ENCODE measurements around the gene KIF5B. TPM values are rescaled to one million over a fixed set of nuclear protein-coding genes. Genes with fewer than 3 reads are reported as not detected.

Gene KIF5B
- total and polyA plus RNA-seq, 10 of the 15 experiments (the other 5 are each of a cell fraction or from before 2014, with no cell fraction given) = 14.7 to 47.4 (median 33.1) TPM

DNA sequence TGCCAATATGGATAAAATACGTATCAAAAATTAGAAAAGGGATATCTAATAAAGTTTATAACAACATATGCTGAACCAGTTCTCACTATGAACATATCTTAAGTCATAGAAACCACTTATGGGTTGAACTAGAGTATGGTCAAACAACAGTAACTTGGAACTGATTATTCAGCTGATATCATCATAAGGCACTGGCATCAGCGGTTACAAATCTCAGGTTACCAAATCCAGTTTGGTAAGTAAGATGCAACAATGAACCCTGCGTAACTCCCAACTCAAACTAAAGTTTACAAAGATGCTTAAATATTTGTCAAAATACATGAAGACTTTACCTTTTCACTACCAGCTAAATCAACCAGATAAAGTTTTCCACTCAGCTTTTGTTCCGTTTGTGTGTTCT lies 19.3 kb downstream of the KIF5B start:
- no peak for ATAC-seq
- H3K27ac ChIP-seq (ENCODE audit: control insufficient read depth, insufficient read depth) = no peak overlapping the region
- H3K79me2 ChIP-seq (ENCODE audit: control insufficient read depth, insufficient read depth, low read length) = peaks cover 21% of the 10 kb centered on the region
- in situ Hi-C loops (cut with MboI) (no loop called here), intact Hi-C loops (cut with micrococcal nuclease; ENCODE audit: unreplicated experiment) (no loop called here)
- no peak overlapping the region for H3K9ac ChIP-seq (ENCODE audit: control insufficient read depth, insufficient read depth, low read length)
- no peaks in the 10 kb centered on the region for H3K9me3 ChIP-seq (replicated peaks; ENCODE audit: control insufficient read depth, insufficient read depth, low read length)
- H3K27me3 ChIP-seq (replicated peaks in 1 of 2; ENCODE audit: control insufficient read depth in 2 of 2, insufficient read depth in 2 of 2, low read length in 1 of 2) = no peaks in the 10 kb centered on the region
- no peak overlapping the region for H3K4me3 ChIP-seq
- TF ChIP-seq HDAC2 (IDR thresholded peaks at IDR 0.05) = no peak
- POLR2A ChIA-PET = no interaction called here
- BruUV-seq (replicated peaks) = no TSS peak
- H4K20me1 ChIP-seq (ENCODE audit: control insufficient read depth, insufficient read depth) = 0 out of 2 replicates have a peak, but pooled peaks cover 2% of the 10 kb centered on the region
- DNase-seq (ENCODE audit: low read depth, low spot score) = no peak
- RAD21 ChIA-PET (ENCODE audit: unreplicated experiment) = no interaction called here
- no peak for FAIRE-seq
- peaks cover 5 to 36% of the 10 kb centered on the region in 2 experiments for H3K36me3 ChIP-seq (ENCODE audit: control insufficient read depth in 2 of 2, insufficient read depth in 2 of 2, low read length in 1 of 2)
- no peaks in the 10 kb centered on the region for H3K4me1 ChIP-seq (ENCODE audit: control insufficient read depth, insufficient read depth, low read length)
- no peak overlapping the region for H2AFZ ChIP-seq (ENCODE audit: control insufficient read depth, low read depth, low read length)
- WGBS (ENCODE audit: insufficient coverage, insufficient replicate concordance, low lambda C conversion rate, missing lambda C conversion rate) = 98% methylated on average over 4 of the region's 4 CpGs
- no peak overlapping the region for H3K4me2 ChIP-seq (ENCODE audit: control insufficient read depth, insufficient read depth)
- CTCF ChIA-PET = interaction anchor here (0.8 to 1.8 kb wide), 2 partner anchors 107 to 175 kb away, joined by 3 to 4 read pairs; no protein-coding TSS in a partner anchor
- SMC1A ChIA-PET (ENCODE audit: uncharacterized antibody, unreplicated experiment) = interaction anchor here (1.2 to 2.1 kb wide), 3 partner anchors 8 to 19 kb away, joined by 3 to 4 read pairs (median 4); no protein-coding TSS in a partner anchor

DNA sequence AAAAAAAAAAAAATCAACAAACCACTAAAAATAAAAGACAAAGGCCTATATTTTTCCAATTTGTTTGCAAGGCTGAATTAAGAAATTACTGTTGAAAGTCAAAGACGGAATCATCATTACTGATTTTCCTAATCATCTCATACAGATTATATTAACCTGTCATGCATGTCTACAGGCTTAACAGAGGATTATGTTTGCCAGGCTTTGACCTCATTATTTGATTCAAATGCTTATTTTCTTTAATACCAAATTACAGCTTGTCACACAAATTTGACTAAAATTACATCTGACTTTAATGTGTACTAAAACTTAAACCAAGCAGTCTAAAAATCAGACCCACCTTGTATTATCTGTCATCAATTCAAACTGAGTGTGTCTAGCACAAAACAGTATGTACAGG lies 21.2 kb downstream of the KIF5B start:
- Histone ChIP-seq H4K20me1 (ENCODE audit: control insufficient read depth, insufficient read depth) (no peaks in the 10 kb centered on the region), H2AFZ (ENCODE audit: control insufficient read depth, low read depth, low read length) (no peak overlapping the region), H3K9ac (ENCODE audit: control insufficient read depth, insufficient read depth, low read length) (no peak overlapping the region), H3K27me3 (replicated peaks in 1 of 2; ENCODE audit: control insufficient read depth in 2 of 2, insufficient read depth in 2 of 2, low read length in 1 of 2) (no peaks in the 10 kb centered on the region), H3K4me3 (no peak overlapping the region), H3K4me2 (ENCODE audit: control insufficient read depth, insufficient read depth) (no peak overlapping the region), H3K79me2 (ENCODE audit: control insufficient read depth, insufficient read depth, low read length) (peaks cover 7% of the 10 kb centered on the region), H3K9me3 (replicated peaks; ENCODE audit: control insufficient read depth, insufficient read depth, low read length) (no peaks in the 10 kb centered on the region), H3K27ac (ENCODE audit: control insufficient read depth, insufficient read depth) (no peak overlapping the region), H3K36me3 (ENCODE audit: control insufficient read depth in 2 of 2, insufficient read depth in 2 of 2, low read length in 1 of 2) (peaks cover 6 to 46% of the 10 kb centered on the region in 2 experiments), H3K4me1 (ENCODE audit: control insufficient read depth, insufficient read depth, low read length) (no peaks in the 10 kb centered on the region)
- 100% methylated on average over 1 of the region's 1 CpG for whole genome bisulfite sequencing (ENCODE audit: insufficient coverage, insufficient replicate concordance, low lambda C conversion rate, missing lambda C conversion rate)
- intact Hi-C loops (cut with micrococcal nuclease; ENCODE audit: unreplicated experiment) (no loop called here), in situ Hi-C loops (cut with MboI) (no loop called here)
- ATAC-seq (no peak), FAIRE-seq (no peak), DNase-seq (ENCODE audit: low read depth, low spot score) (no peak)
- ChIA-PET RAD21 (ENCODE audit: unreplicated experiment) (interaction anchor here (1.8 kb wide), 1 partner anchor 173 kb away, joined by 5 read pairs; no protein-coding TSS in a partner anchor), CTCF (interaction anchor here (0.6 kb wide), 1 partner anchor 103 kb away, joined by 3 read pairs; no protein-coding TSS in a partner anchor), POLR2A (no interaction called here), SMC1A (ENCODE audit: uncharacterized antibody, unreplicated experiment) (interaction anchor here (0.7 to 1.6 kb wide), 3 partner anchors 23 to 178 kb away, joined by 3 to 4 read pairs (median 3); no protein-coding TSS in a partner anchor)
- BruUV-seq (replicated peaks) = TSS peak; percentile 2
- TF ChIP-seq KLF5 (IDR thresholded peaks at IDR 0.05; ENCODE audit: partially characterized antibody) (no peak), TBL1XR1 (IDR thresholded peaks at IDR 0.05; ENCODE audit: low read depth, low read length) (no peak), POLR2A (IDR thresholded peaks at IDR 0.05; ENCODE audit: low read depth, low read length) (no peak), CHD4 (IDR thresholded peaks at IDR 0.05) (no peak), SREBF1 (IDR thresholded peaks at IDR 0.05; ENCODE audit: low read length) (no peak), SRF (IDR thresholded peaks at IDR 0.05; ENCODE audit: low read depth in 2 of 2, low read length in 2 of 2) (no peak)
- TF ChIP-seq, protein P1, sequence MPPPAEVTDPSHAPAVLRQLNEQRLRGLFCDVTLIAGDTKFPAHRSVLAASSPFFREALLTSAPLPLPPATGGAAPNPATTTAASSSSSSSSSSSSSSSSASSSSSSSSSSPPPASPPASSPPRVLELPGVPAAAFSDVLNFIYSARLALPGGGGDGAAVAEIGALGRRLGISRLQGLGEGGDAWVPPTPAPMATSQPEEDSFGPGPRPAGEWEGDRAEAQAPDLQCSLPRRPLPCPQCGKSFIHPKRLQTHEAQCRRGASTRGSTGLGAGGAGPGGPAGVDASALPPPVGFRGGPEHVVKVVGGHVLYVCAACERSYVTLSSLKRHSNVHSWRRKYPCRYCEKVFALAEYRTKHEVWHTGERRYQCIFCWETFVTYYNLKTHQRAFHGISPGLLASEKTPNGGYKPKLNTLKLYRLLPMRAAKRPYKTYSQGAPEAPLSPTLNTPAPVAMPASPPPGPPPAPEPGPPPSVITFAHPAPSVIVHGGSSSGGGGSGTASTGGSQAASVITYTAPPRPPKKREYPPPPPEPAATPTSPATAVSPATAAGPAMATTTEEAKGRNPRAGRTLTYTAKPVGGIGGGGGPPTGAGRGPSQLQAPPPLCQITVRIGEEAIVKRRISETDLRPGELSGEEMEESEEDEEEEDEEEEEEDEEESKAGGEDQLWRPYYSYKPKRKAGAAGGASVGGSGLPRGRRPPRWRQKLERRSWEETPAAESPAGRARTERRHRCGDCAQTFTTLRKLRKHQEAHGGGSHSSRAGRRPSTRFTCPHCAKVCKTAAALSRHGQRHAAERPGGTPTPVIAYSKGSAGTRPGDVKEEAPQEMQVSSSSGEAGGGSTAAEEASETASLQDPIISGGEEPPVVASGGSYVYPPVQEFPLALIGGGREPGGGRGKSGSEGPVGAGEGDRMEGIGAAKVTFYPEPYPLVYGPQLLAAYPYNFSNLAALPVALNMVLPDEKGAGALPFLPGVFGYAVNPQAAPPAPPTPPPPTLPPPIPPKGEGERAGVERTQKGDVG (CRISPR knock-in tag; IDR thresholded peaks at IDR 0.05) = no peak
- TF ChIP-seq, protein P2, sequence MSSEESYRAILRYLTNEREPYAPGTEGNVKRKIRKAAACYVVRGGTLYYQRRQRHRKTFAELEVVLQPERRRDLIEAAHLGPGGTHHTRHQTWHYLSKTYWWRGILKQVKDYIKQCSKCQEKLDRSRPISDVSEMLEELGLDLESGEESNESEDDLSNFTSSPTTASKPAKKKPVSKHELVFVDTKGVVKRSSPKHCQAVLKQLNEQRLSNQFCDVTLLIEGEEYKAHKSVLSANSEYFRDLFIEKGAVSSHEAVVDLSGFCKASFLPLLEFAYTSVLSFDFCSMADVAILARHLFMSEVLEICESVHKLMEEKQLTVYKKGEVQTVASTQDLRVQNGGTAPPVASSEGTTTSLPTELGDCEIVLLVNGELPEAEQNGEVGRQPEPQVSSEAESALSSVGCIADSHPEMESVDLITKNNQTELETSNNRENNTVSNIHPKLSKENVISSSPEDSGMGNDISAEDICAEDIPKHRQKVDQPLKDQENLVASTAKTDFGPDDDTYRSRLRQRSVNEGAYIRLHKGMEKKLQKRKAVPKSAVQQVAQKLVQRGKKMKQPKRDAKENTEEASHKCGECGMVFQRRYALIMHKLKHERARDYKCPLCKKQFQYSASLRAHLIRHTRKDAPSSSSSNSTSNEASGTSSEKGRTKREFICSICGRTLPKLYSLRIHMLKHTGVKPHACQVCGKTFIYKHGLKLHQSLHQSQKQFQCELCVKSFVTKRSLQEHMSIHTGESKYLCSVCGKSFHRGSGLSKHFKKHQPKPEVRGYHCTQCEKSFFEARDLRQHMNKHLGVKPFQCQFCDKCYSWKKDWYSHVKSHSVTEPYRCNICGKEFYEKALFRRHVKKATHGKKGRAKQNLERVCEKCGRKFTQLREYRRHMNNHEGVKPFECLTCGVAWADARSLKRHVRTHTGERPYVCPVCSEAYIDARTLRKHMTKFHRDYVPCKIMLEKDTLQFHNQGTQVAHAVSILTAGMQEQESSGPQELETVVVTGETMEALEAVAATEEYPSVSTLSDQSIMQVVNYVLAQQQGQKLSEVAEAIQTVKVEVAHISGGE (CRISPR knock-in tag; IDR thresholded peaks at IDR 0.05) = no peak
- TF ChIP-seq, protein P3, sequence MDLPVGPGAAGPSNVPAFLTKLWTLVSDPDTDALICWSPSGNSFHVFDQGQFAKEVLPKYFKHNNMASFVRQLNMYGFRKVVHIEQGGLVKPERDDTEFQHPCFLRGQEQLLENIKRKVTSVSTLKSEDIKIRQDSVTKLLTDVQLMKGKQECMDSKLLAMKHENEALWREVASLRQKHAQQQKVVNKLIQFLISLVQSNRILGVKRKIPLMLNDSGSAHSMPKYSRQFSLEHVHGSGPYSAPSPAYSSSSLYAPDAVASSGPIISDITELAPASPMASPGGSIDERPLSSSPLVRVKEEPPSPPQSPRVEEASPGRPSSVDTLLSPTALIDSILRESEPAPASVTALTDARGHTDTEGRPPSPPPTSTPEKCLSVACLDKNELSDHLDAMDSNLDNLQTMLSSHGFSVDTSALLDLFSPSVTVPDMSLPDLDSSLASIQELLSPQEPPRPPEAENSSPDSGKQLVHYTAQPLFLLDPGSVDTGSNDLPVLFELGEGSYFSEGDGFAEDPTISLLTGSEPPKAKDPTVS (IDR thresholded peaks at IDR 0.05; ENCODE audit: low read depth, low read length) = no peak

All from GM12878 (cell line).